ENCODE results near the gene ACP7.

DNA sequence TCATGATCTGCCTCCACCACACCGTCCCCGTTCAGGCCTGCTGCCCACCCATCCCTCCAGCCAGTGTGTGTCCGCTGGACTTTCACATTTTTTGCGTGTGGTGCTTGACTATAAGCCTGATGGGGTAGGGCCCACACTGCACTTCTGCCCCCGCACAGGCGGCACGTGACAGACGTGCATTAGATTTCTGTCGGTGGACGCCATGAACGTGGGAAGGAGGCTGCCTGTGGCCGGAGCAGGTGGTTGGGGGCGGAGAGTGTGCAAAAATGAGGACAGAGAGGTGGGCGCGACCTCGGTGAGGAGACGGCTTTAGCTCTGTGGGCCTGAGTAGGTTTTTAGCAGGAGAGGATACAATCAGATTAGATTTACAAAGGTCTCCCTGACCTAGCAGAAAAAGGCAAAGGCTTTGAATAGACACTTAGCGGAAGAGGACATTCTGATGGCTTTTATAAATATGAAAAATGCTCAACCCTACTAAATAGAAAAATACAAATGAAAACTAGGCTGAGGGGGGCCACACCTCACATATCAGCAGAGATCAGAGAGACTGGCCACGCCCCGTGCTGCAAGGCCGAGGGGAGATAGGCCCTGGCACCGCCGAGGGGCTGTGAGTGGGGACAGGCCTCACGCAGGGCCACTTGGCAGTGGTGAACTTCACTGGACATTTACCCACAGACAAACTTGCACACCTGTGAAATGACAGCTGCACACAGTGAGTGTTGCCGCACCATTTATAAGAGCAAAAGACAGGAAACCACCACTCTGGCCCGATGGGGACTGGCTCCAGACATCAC, 66.8 kb downstream of the ACP7 start:
- TF ChIP-seq, protein P1, sequence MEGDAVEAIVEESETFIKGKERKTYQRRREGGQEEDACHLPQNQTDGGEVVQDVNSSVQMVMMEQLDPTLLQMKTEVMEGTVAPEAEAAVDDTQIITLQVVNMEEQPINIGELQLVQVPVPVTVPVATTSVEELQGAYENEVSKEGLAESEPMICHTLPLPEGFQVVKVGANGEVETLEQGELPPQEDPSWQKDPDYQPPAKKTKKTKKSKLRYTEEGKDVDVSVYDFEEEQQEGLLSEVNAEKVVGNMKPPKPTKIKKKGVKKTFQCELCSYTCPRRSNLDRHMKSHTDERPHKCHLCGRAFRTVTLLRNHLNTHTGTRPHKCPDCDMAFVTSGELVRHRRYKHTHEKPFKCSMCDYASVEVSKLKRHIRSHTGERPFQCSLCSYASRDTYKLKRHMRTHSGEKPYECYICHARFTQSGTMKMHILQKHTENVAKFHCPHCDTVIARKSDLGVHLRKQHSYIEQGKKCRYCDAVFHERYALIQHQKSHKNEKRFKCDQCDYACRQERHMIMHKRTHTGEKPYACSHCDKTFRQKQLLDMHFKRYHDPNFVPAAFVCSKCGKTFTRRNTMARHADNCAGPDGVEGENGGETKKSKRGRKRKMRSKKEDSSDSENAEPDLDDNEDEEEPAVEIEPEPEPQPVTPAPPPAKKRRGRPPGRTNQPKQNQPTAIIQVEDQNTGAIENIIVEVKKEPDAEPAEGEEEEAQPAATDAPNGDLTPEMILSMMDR (IDR thresholded peaks at IDR 0.05), result no peak
- TF ChIP-seq EP300 (IDR thresholded peaks at IDR 0.05) (no peak), POLR2A (IDR thresholded peaks at IDR 0.05; ENCODE audit: low read depth) (no peak), POLR2AphosphoS5 (IDR thresholded peaks at IDR 0.05) (no peak)

Measured in esophagus muscularis mucosa (tissue), 4 donors.